ENCODE data around the gene HPS6. TPM values are rescaled to one million over a fixed set of nuclear protein-coding genes. Genes with fewer than 3 reads are reported as not detected.

The HPS6 gene
- total RNA-seq, 1 experiment from 2014 or later: 19.5 TPM

DNA sequence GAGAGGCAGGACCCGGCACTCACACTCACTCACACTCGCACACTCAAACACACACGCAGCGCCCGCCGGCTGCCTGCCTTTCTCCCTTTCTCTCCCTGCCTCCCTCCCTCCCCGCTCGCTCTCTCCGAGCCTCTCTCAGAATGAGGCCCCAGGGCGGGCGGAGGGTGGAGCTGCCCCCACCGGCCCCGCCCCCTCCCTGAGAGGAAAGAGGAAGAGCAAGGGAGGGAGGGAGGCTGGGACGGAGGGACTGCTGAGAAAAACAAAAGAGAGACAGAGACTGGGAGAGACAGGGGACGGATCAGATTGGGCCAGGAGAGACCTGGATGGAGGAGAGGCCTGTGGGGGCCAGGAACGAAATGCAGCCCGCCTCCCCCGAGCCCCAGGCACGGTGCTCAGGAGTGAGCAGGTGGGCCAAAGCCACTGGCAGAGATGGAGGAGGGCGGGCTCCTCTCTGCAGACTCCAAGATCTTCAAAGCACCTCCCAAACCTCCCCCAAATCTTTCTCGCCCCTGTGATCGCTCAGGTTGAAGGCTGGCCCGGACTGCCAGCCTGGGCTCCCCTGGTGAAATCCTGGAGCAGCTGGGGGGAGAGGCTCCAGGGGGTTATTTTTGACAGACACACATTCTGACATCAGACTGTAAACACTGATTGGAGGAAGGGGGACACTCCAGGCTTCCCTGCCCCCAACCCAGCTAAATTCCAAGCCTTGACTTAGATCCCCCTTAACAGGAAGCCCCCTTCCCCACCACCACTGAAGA is 49.9 kb downstream of the HPS6 start:
- Mint-ChIP-seq H3K36me3 (ENCODE audit: insufficient read depth, unreplicated experiment) (peaks cover 8% of the 10 kb centered on the region), H3K4me1 (ENCODE audit: low read depth, unreplicated experiment) (peaks cover 37% of the 10 kb centered on the region), H3K27ac (ENCODE audit: unreplicated experiment) (peak overlapping the region; percentile 94), H3K27me3 (ENCODE audit: insufficient read depth, unreplicated experiment) (no peaks in the 10 kb centered on the region), H3K9me3 (ENCODE audit: unreplicated experiment) (no peaks in the 10 kb centered on the region), H3K4me3 (ENCODE audit: unreplicated experiment) (peak overlapping the region; percentile 95)
- Histone ChIP-seq H3K4me1 (peaks cover 26% of the 10 kb centered on the region), H3K27me3 (replicated peaks; ENCODE audit: control insufficient read depth, insufficient read depth, low read length) (no peaks in the 10 kb centered on the region), H3K4me3 (ENCODE audit: low read depth, low read length) (peak overlapping the region; percentile 56), H3K9me3 (no peaks in the 10 kb centered on the region), H3K36me3 (ENCODE audit: control insufficient read depth, insufficient read depth, low read length) (peaks cover 6% of the 10 kb centered on the region; the same call in 1 of the 2 replicates)
- DNase-seq: peak; percentile 88 to 89
- intact Hi-C loops (cut with micrococcal nuclease; ENCODE audit: unreplicated experiment): loop anchor here (2.0 kb wide), 1 partner anchor 18 kb away; the partner anchor contains the start of gene PPRC1
- BruUV-seq (replicated peaks): no TSS peak
- ChIA-PET POLR2A (interaction anchor here (0.6 to 1.5 kb wide), 9 partner anchors 12 to 387 kb away, joined by 3 to 7 read pairs (median 4); partner anchors contain the start of genes ACTR1A, GBF1 and NOLC1), CTCF (interaction anchor here (0.5 to 2.0 kb wide), 5 partner anchors 18 to 342 kb away, joined by 3 to 9 read pairs (median 3); partner anchors contain the start of gene PPRC1)
- TF ChIP-seq, protein P1, sequence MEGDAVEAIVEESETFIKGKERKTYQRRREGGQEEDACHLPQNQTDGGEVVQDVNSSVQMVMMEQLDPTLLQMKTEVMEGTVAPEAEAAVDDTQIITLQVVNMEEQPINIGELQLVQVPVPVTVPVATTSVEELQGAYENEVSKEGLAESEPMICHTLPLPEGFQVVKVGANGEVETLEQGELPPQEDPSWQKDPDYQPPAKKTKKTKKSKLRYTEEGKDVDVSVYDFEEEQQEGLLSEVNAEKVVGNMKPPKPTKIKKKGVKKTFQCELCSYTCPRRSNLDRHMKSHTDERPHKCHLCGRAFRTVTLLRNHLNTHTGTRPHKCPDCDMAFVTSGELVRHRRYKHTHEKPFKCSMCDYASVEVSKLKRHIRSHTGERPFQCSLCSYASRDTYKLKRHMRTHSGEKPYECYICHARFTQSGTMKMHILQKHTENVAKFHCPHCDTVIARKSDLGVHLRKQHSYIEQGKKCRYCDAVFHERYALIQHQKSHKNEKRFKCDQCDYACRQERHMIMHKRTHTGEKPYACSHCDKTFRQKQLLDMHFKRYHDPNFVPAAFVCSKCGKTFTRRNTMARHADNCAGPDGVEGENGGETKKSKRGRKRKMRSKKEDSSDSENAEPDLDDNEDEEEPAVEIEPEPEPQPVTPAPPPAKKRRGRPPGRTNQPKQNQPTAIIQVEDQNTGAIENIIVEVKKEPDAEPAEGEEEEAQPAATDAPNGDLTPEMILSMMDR (IDR thresholded peaks at IDR 0.05; ENCODE audit: insufficient read depth in 1 of 2, low read depth in 1 of 2, low read length in 1 of 2, severe bottlenecking in 1 of 2, unreplicated experiment in 1 of 2): no peak

DNA sequence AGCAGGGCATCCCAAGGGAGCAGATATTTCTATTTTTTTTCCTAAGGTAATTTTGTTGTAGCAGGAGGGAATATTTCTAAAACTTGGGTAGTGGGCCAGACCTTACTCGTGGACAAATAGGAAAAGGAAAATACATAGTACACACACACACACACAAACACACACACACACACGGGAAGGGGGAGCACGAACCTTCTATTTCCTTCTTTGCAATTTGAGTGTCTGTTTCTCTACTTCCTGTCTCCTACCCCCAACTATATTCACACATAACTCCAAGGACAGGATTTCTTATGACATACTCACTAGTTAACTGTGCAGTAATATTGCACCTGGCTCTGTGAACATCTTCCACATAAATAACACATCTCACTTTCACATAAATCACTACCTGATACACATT is 50.6 kb downstream of the HPS6 start:
- intact Hi-C loops (cut with micrococcal nuclease; ENCODE audit: unreplicated experiment): loop anchor here (2.0 kb wide), 1 partner anchor 17 kb away; the partner anchor contains the start of gene PPRC1
- peak overlapping the region; percentile 95 for H3K4me3 Mint-ChIP-seq (ENCODE audit: unreplicated experiment)
- no peak overlapping the region for H3K27ac Mint-ChIP-seq (ENCODE audit: unreplicated experiment)
- H3K4me3 ChIP-seq (ENCODE audit: low read depth, low read length): no peak overlapping the region
- peaks cover 37% of the 10 kb centered on the region for H3K4me1 Mint-ChIP-seq (ENCODE audit: low read depth, unreplicated experiment)
- peaks cover 4% of the 10 kb centered on the region; the same call in 1 of the 2 replicates for H3K36me3 ChIP-seq (ENCODE audit: control insufficient read depth, insufficient read depth, low read length)
- TF ChIP-seq, protein P1 (IDR thresholded peaks at IDR 0.05; ENCODE audit: insufficient read depth in 1 of 2, low read depth in 1 of 2, low read length in 1 of 2, severe bottlenecking in 1 of 2, unreplicated experiment in 1 of 2): no peak
- no peak for DNase-seq
- BruUV-seq (replicated peaks): no TSS peak
- ChIA-PET POLR2A (interaction anchor here (1.4 kb wide), 1 partner anchor 13 kb away, joined by 7 read pairs; no protein-coding TSS in a partner anchor), CTCF (no interaction called here)
- H3K9me3 Mint-ChIP-seq (ENCODE audit: unreplicated experiment): no peaks in the 10 kb centered on the region
- no peaks in the 10 kb centered on the region for H3K27me3 ChIP-seq (replicated peaks; ENCODE audit: control insufficient read depth, insufficient read depth, low read length)
- H3K4me1 ChIP-seq: peaks cover 26% of the 10 kb centered on the region
- no peaks in the 10 kb centered on the region for H3K27me3 Mint-ChIP-seq (ENCODE audit: insufficient read depth, unreplicated experiment)
- H3K36me3 Mint-ChIP-seq (ENCODE audit: insufficient read depth, unreplicated experiment): peaks cover 8% of the 10 kb centered on the region
- H3K9me3 ChIP-seq: no peaks in the 10 kb centered on the region

DNA sequence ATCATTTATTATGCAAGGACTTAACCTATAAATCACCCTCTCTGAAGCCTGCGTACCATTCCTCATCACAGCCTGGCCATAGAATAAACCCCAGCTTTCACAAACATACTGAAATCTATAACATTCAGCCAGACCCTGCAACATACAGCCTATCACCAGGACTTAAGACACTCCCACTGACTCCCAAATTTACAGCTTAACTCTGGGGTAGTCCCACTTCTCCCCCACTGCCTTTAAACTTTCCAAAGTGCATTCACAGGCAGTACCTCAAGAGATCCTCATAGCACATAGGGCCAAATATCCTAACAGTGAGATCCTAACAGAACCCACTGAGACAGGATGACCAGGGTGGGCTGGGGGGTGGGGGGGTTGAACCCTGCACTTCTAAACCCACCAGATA is 51.5 kb downstream of the HPS6 start:
- intact Hi-C loops (cut with micrococcal nuclease; ENCODE audit: unreplicated experiment): no loop called here
- Histone ChIP-seq H3K4me1 (peaks cover 34% of the 10 kb centered on the region), H3K9me3 (no peaks in the 10 kb centered on the region), H3K36me3 (ENCODE audit: control insufficient read depth, insufficient read depth, low read length) (no peaks in the 10 kb centered on the region), H3K27me3 (replicated peaks; ENCODE audit: control insufficient read depth, insufficient read depth, low read length) (no peaks in the 10 kb centered on the region), H3K4me3 (ENCODE audit: low read depth, low read length) (no peak overlapping the region)
- ChIA-PET CTCF (no interaction called here), POLR2A (no interaction called here)
- Mint-ChIP-seq H3K9me3 (ENCODE audit: unreplicated experiment) (no peaks in the 10 kb centered on the region), H3K36me3 (ENCODE audit: insufficient read depth, unreplicated experiment) (peaks cover 8% of the 10 kb centered on the region), H3K27ac (ENCODE audit: unreplicated experiment) (no peak overlapping the region), H3K4me3 (ENCODE audit: unreplicated experiment) (no peak overlapping the region), H3K4me1 (ENCODE audit: low read depth, unreplicated experiment) (peaks cover 37% of the 10 kb centered on the region), H3K27me3 (ENCODE audit: insufficient read depth, unreplicated experiment) (no peaks in the 10 kb centered on the region)
- no TSS peak for BruUV-seq (replicated peaks)
- no peak for DNase-seq
- TF ChIP-seq, protein P1 (IDR thresholded peaks at IDR 0.05; ENCODE audit: insufficient read depth in 1 of 2, low read depth in 1 of 2, low read length in 1 of 2, severe bottlenecking in 1 of 2, unreplicated experiment in 1 of 2): no peak

Other genes with a start within 250 kb of the HPS6 start
- gene OGA, start 246.9 kb upstream of the HPS6 start, total RNA-seq (2022): 76.9 and 84.3 TPM in 2 replicates
- gene KCNIP2, start 221.5 kb upstream of the HPS6 start, total RNA-seq (2022): 5.5 and 6.1 TPM in 2 replicates
- gene ARMH3, start 9.2 kb upstream of the HPS6 start, total RNA-seq (2022): 17.4 and 20.0 TPM in 2 replicates
- gene LDB1, start 55.0 kb downstream of the HPS6 start, total RNA-seq (2022): 52.3 and 52.4 TPM in 2 replicates
- 66.6 and 68.5 TPM in 2 replicates for gene PPRC1, start 67.7 kb downstream of the HPS6 start, total RNA-seq (2022)
- gene NOLC1, start 87.0 kb downstream of the HPS6 start, total RNA-seq (2022): 137 and 147 TPM in 2 replicates
- gene ELOVL3, start 160.9 kb downstream of the HPS6 start, total RNA-seq (2022): 1.4 and 2.2 TPM in 2 replicates
- not detected in 2 replicates for gene PITX3, start 176.2 kb downstream of the HPS6 start, total RNA-seq (2022)
- 69.1 and 69.8 TPM in 2 replicates for gene GBF1, start 180.2 kb downstream of the HPS6 start, total RNA-seq (2022)

Data from Caco-2 (cell line).